ENCODE results near the gene RTP1.

The RTP1 gene

GRCh38 chr3:187242435-187242834 lies 45.1 kb downstream of the RTP1 start:
- Histone ChIP-seq H3K4me3 (replicated peaks; ENCODE audit: low read depth, low read length) (no peak overlapping the region), H3K36me3 (ENCODE audit: control insufficient read depth, insufficient read depth, low read length) (no peaks in the 10 kb centered on the region), H3K27me3 (replicated peaks; ENCODE audit: control insufficient read depth, insufficient read depth, low read length) (no peaks in the 10 kb centered on the region; the same call in 1 of the 2 replicates)
- no peak for DNase-seq (ENCODE audit: extremely low read depth, insufficient read length)
- no peak for TF ChIP-seq CTCF (IDR thresholded peaks at IDR 0.05; ENCODE audit: insufficient read depth, low read length, poor library complexity, severe bottlenecking)

- DNase-seq (ENCODE audit: extremely low read depth, insufficient read length) = no peak
- TF ChIP-seq CTCF (IDR thresholded peaks at IDR 0.05; ENCODE audit: insufficient read depth, low read length, poor library complexity, severe bottlenecking) = no peak
- Histone ChIP-seq H3K36me3 (ENCODE audit: control insufficient read depth, insufficient read depth, low read length) (no peaks in the 10 kb centered on the region), H3K27me3 (replicated peaks; ENCODE audit: control insufficient read depth, insufficient read depth, low read length) (no peaks in the 10 kb centered on the region; the same call in 1 of the 2 replicates), H3K4me3 (replicated peaks; ENCODE audit: low read depth, low read length) (no peak overlapping the region)
Measured at GRCh38 chr3:187242900-187243299, 45.6 kb downstream of the RTP1 start.

- no peak for TF ChIP-seq CTCF (IDR thresholded peaks at IDR 0.05; ENCODE audit: insufficient read depth, low read length, poor library complexity, severe bottlenecking)
- Histone ChIP-seq H3K4me3 (replicated peaks; ENCODE audit: low read depth, low read length) (no peak overlapping the region), H3K36me3 (ENCODE audit: control insufficient read depth, insufficient read depth, low read length) (no peaks in the 10 kb centered on the region), H3K27me3 (replicated peaks; ENCODE audit: control insufficient read depth, insufficient read depth, low read length) (no peaks in the 10 kb centered on the region; the same call in 1 of the 2 replicates)
- DNase-seq (ENCODE audit: extremely low read depth, insufficient read length) = no peak
Measured at GRCh38 chr3:187243933-187244524, 46.7 kb downstream of the RTP1 start.

- no peak for DNase-seq (ENCODE audit: extremely low read depth, insufficient read length)
- TF ChIP-seq CTCF (IDR thresholded peaks at IDR 0.05; ENCODE audit: insufficient read depth, low read length, poor library complexity, severe bottlenecking) = no peak
- H3K36me3 ChIP-seq (ENCODE audit: control insufficient read depth, insufficient read depth, low read length) = no peaks in the 10 kb centered on the region
- peaks cover 3% of the 10 kb centered on the region; the same call in 1 of the 2 replicates for H3K27me3 ChIP-seq (replicated peaks; ENCODE audit: control insufficient read depth, insufficient read depth, low read length)
- no peak overlapping the region for H3K4me3 ChIP-seq (replicated peaks; ENCODE audit: low read depth, low read length)
Measured at GRCh38 chr3:187247398-187247797, 50.1 kb downstream of the RTP1 start.

Data from GM06990 (cell line).